Endodermal cell (in vitro differentiated cells): ENCODE measurements around the gene ZFYVE28. TPM values are rescaled to one million over a fixed set of nuclear protein-coding genes. Genes with fewer than 3 reads are reported as not detected.

Experiments used
- DNase-seq: peaks from one replicate; pipeline ENCODE4 v3.0.0-alpha.2; 2017
- H3K27ac ChIP-seq: 2 replicates; pipeline ENCODE4 v1.5.1; 2013; ENCODE audit warnings: mild to moderate bottlenecking, low read depth, low read length, moderate library complexity
- H3K27me3 ChIP-seq: 2 replicates; pipeline ENCODE4 v1.6.1; 2013; ENCODE audit warnings: mild to moderate bottlenecking, low read length, moderate library complexity; ENCODE audit not compliant: insufficient read depth, control insufficient read depth, poor library complexity, severe bottlenecking
- H3K36me3 ChIP-seq: 2 replicates; pipeline ENCODE4 v1.7.0; 2013; ENCODE audit warnings: mild to moderate bottlenecking, low read length, moderate library complexity; ENCODE audit not compliant: control insufficient read depth, insufficient read depth
- H3K4me1 ChIP-seq: one replicate; pipeline ENCODE4 v1.7.0; 2013; ENCODE audit warnings: low read length; ENCODE audit not compliant: control insufficient read depth, insufficient read depth
- H3K4me3 ChIP-seq: 2 replicates; pipeline ENCODE4 v1.5.1; 2013; ENCODE audit warnings: mild to moderate bottlenecking, low read length, moderate library complexity
- H3K9ac ChIP-seq: 2 replicates; pipeline ENCODE4 v1.6.1; 2013; ENCODE audit warnings: mild to moderate bottlenecking, low read length, moderate library complexity; ENCODE audit not compliant: poor library complexity, severe bottlenecking; ENCODE audit errors: extremely low read depth
- H3K9me3 ChIP-seq: 2 replicates; pipeline ENCODE4 v1.6.1; 2013; ENCODE audit warnings: mild to moderate bottlenecking, low read length, moderate library complexity; ENCODE audit not compliant: control insufficient read depth
- H3K27ac Mint-ChIP-seq: 2 replicates; pipeline ENCODE4 v1.8.0; 2020; ENCODE audit warnings: mixed read lengths
- H3K27me3 Mint-ChIP-seq: 2 replicates; pipeline ENCODE4 v1.8.0; 2021; ENCODE audit warnings: mild to moderate bottlenecking, mixed read lengths; ENCODE audit not compliant: insufficient read depth
- H3K36me3 Mint-ChIP-seq: 2 replicates; pipeline ENCODE4 v1.8.0; 2020; ENCODE audit warnings: low read depth, mixed read lengths
- H3K4me1 Mint-ChIP-seq: 2 replicates; pipeline ENCODE4 v1.8.0; 2020; ENCODE audit warnings: mixed read lengths
- H3K4me3 Mint-ChIP-seq: 2 replicates; pipeline ENCODE4 v1.8.0; 2020; ENCODE audit warnings: mild to moderate bottlenecking, moderate library complexity, mixed read lengths
- H3K9me3 Mint-ChIP-seq: 2 replicates; pipeline ENCODE4 v1.8.0; 2020; ENCODE audit warnings: mild to moderate bottlenecking, mixed read lengths
- WGBS, 2 experiments: methylation state at CpG; one replicate each; pipeline versions ENCODE4 v1.1.5 to v1.1.7; 2013; ENCODE audit warnings: missing lambda C conversion rate in 2 of 2, mixed read lengths in 1 of 2; ENCODE audit not compliant: insufficient coverage in 1 of 2, insufficient read length in 1 of 2; 5-methylcytosine and 5-hydroxymethylcytosine counted together
- total RNA-seq, 2 donors: library from RNA; stranded (reverse); fragmentation: NEBNext Ultra II Directional in 1 of 2; extraction: Animal tissue kit (Norgen Biotek cat#: 25700) in 1 of 2; gene quantifications; 2 replicates in 1 of 2; 3 replicates in 1 of 2; pipeline ENCODE4 v1.2.1, GENCODE V29; 2021
- TF ChIP-seq, protein P1 (sequence below): fragments of 200-600 bp; sonication (generic); conservative IDR thresholded peaks from 2 replicates; pipeline ENCODE4 v1.5.0; 2021; ENCODE audit warnings: antibody characterized with exemption, mild to moderate bottlenecking

ZFYVE28 gene
- total RNA-seq, 2 donors from 2014 or later: 0.73 to 1.6 TPM

DNA sequence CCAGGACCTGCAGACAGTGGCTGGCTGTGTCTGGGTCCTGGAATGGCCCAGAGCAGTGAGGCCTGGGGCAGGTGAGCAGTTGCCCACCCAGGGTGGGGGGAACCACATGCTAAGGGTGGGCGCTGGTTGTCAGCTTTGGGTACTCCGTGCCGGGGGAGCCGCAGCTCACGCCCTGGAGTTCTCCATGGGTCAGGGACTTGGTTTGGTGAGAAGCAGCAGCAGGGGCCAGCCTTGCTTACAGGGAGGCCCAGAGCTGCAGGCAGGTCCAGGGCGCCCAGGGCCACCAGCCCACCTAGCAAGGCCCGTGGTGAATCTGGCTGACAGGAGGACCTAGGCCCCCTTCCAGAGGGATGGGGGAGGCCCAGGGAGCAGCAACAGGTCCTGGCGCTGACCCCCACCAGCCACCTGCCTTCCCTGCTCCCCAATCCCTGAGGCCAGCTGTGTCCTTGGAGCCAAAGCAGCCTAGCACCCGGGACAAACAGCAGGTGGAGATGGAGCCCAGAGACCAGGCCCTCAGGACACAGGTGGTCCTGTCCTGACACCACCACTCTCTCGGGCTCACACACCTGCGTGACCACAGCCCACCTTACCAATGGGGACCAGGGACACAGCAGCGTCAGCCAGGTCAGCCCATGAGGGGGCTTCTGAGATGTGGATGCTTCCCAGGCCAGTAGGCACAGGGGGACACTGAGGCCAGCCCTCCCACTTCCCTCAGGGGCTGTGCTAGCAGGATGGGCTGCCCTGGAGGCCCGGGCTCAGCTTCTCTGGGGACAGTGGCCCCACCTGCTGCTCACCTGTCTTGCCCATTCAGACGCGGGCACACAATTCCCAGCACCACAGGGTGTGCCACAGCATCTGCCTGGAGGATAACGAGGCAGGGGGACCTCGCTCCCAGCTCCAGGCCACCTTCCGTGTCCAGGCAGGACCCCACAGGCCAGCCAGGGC lies 160.1 kb downstream of the ZFYVE28 start:
- Mint-ChIP-seq H3K27me3 (no peaks in the 10 kb centered on the region), H3K4me3 (no peak overlapping the region), H3K9me3 (no peaks in the 10 kb centered on the region), H3K27ac (no peak overlapping the region), H3K36me3 (peaks cover 19% of the 10 kb centered on the region), H3K4me1 (peaks cover 1% of the 10 kb centered on the region)
- no peak overlapping the region for H3K9ac ChIP-seq
- TF ChIP-seq, protein P1, sequence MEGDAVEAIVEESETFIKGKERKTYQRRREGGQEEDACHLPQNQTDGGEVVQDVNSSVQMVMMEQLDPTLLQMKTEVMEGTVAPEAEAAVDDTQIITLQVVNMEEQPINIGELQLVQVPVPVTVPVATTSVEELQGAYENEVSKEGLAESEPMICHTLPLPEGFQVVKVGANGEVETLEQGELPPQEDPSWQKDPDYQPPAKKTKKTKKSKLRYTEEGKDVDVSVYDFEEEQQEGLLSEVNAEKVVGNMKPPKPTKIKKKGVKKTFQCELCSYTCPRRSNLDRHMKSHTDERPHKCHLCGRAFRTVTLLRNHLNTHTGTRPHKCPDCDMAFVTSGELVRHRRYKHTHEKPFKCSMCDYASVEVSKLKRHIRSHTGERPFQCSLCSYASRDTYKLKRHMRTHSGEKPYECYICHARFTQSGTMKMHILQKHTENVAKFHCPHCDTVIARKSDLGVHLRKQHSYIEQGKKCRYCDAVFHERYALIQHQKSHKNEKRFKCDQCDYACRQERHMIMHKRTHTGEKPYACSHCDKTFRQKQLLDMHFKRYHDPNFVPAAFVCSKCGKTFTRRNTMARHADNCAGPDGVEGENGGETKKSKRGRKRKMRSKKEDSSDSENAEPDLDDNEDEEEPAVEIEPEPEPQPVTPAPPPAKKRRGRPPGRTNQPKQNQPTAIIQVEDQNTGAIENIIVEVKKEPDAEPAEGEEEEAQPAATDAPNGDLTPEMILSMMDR: no peak
- H3K9me3 ChIP-seq: no peaks in the 10 kb centered on the region
- H3K4me1 ChIP-seq: peaks cover 11% of the 10 kb centered on the region
- no peak overlapping the region for H3K27ac ChIP-seq
- H3K27me3 ChIP-seq: no peaks in the 10 kb centered on the region
- H3K4me3 ChIP-seq: no peak overlapping the region
- peak; percentile 39 for DNase-seq
- 90 to 94% methylated on average over 14 to 18 of the region's 18 CpGs for WGBS, 2 experiments
- peaks cover 24% of the 10 kb centered on the region for H3K36me3 ChIP-seq

DNA sequence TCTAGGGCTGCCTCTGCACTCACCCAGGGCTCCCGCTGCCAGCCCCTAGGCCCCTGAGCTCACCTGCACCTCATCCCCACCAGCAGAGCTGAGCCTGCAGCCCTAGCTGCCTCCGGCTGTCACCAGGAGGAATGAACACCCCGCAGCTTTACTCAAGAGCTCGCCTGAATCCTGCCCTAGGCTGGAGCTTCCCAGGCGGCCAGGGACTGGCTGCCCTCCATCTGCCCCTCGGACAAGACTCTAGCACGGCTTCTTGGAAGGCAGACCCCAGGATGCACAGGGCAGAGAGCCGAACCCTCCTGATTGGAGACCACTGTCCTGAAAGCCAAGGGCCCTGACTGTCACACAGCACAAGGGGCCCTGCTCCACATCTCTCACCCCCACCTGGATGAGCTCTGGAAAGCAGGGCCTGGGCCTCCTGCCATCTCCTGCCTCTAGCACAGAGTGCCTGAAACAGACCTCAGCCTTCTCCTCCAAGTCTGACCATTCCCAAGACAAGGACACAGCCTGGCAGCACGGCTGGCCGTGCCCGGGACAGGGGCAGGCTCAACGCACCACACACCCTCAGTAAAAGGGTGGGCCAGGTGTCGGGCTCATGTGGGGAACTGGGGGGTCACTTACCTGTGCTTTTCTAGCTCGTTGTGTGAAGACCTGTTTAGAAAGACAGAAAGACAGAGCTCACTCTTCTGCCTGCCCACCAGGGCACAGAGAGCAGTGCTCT lies 160.9 kb downstream of the ZFYVE28 start:
- H3K9me3 ChIP-seq: no peaks in the 10 kb centered on the region
- TF ChIP-seq, protein P1: no peak
- Mint-ChIP-seq H3K27me3 (no peaks in the 10 kb centered on the region), H3K4me1 (no peaks in the 10 kb centered on the region), H3K4me3 (no peak overlapping the region), H3K9me3 (no peaks in the 10 kb centered on the region), H3K36me3 (peaks cover 23% of the 10 kb centered on the region), H3K27ac (peak overlapping the region; percentile 58)
- H3K36me3 ChIP-seq: peaks cover 31% of the 10 kb centered on the region
- H3K27ac ChIP-seq: no peak overlapping the region
- peaks cover 10% of the 10 kb centered on the region for H3K4me1 ChIP-seq
- 92 to 95% methylated on average over 8 to 14 of the region's 14 CpGs for WGBS, 2 experiments
- no peak overlapping the region for H3K4me3 ChIP-seq
- no peak overlapping the region for H3K9ac ChIP-seq
- no peaks in the 10 kb centered on the region for H3K27me3 ChIP-seq
- peak; percentile 40 for DNase-seq

DNA sequence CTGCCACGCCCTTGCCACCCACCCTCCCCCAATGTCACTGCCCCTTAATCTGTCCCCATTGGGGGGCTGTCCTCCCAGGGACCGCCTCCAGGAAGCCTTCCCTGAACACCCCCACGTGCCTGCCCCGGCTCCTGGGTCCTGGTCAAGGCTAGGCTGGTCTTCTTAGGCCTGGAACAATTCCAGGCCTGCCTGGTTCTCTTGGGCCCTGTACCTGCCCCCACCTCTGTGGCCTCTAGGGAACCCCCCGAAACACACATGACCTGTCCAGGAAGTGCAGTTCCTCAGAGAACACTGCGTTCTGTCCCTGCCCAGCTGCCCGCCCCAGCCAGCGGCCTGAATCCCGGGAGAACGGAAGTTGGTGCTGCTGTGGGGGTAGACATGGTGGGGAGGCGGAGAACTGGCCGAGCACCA lies 161.7 kb downstream of the ZFYVE28 start:
- no peak overlapping the region for H3K4me3 Mint-ChIP-seq
- 84 to 87% methylated on average over 8 to 12 of the region's 12 CpGs for WGBS, 2 experiments
- H3K27me3 Mint-ChIP-seq: no peaks in the 10 kb centered on the region
- Histone ChIP-seq H3K27me3 (no peaks in the 10 kb centered on the region), H3K27ac (no peak overlapping the region), H3K4me1 (peaks cover 10% of the 10 kb centered on the region), H3K4me3 (no peak overlapping the region), H3K9me3 (no peaks in the 10 kb centered on the region), H3K9ac (no peak overlapping the region), H3K36me3 (peaks cover 31% of the 10 kb centered on the region)
- peak; percentile 44 for DNase-seq
- TF ChIP-seq, protein P1: no peak
- peak overlapping the region; percentile 55 for H3K27ac Mint-ChIP-seq
- H3K4me1 Mint-ChIP-seq: no peaks in the 10 kb centered on the region
- no peaks in the 10 kb centered on the region for H3K9me3 Mint-ChIP-seq
- H3K36me3 Mint-ChIP-seq: peaks cover 23% of the 10 kb centered on the region
